Upper lobe of right lung (tissue), 1 donor: ENCODE results near the gene OBI1. TPM values are rescaled to one million over a fixed set of nuclear protein-coding genes. Genes with fewer than 3 reads are reported as not detected.

Source experiments
- ATAC-seq: fragments of 200-7000 bp; cut with Tn5 transposase; one replicate; pipeline ENCODE4 v1.9.1; 2020; ENCODE audit warnings: mild to moderate bottlenecking, moderate library complexity
- DNase-seq: peaks from one replicate; pipeline ENCODE4 v3.0.0-alpha.2; 2020
- H3K27ac ChIP-seq: fragments of 200-600 bp; one replicate; pipeline ENCODE4 v1.8.0; 2022
- H3K27me3 ChIP-seq: fragments of 200-600 bp; one replicate; pipeline ENCODE4 v1.8.0; 2022; ENCODE audit warnings: mild to moderate bottlenecking
- H3K36me3 ChIP-seq: fragments of 200-600 bp; one replicate; pipeline ENCODE4 v1.8.0; 2022
- H3K4me1 ChIP-seq: fragments of 200-600 bp; one replicate; pipeline ENCODE4 v1.8.0; 2022
- H3K4me3 ChIP-seq: fragments of 200-600 bp; one replicate; pipeline ENCODE4 v1.8.0; 2022; ENCODE audit warnings: mild to moderate bottlenecking
- H3K9me3 ChIP-seq: fragments of 200-600 bp; one replicate; pipeline ENCODE4 v1.8.0; 2022
- CTCF ChIP-seq: fragments of 200-600 bp; IDR thresholded peaks from one replicate; pipeline ENCODE4 v1.8.0; 2022; ENCODE audit warnings: antibody characterized with exemption
- intact Hi-C: fragments of 100-400 bp; cut with DNase I; formaldehyde crosslinking; loops from one replicate; pipeline ENCODE4 v1.11.0; 2022
- total RNA-seq: library from RNA; stranded (reverse); fragmentation: NEBNext Ultra II Directional; extraction: Animal tissue kit (Norgen Biotek cat#: 25700); gene quantifications from one replicate; pipeline ENCODE4 v1.2.1, GENCODE V29; 2021
- donor health status: DM: no; HTN: yes; CAD: no; lungs with severe emphysema.

Gene OBI1
- total RNA-seq, 1 donor from 2014 or later = 9.3 TPM

GRCh38 chr13:78608688-78609463, 50.1 kb downstream of the OBI1 start:
- H3K36me3 ChIP-seq = no peaks in the 10 kb centered on the region
- intact Hi-C loops = no loop called here
- TF ChIP-seq CTCF = no peak
- peaks cover 74% of the 10 kb centered on the region for H3K27me3 ChIP-seq
- no peak overlapping the region for H3K27ac ChIP-seq
- H3K4me3 ChIP-seq = peak overlapping the region; percentile 56
- H3K4me1 ChIP-seq = peaks cover 29% of the 10 kb centered on the region
- ATAC-seq (peak; percentile 21), DNase-seq (no peak)
- no peaks in the 10 kb centered on the region for H3K9me3 ChIP-seq

- ATAC-seq = no peak
- H3K9me3 ChIP-seq = no peaks in the 10 kb centered on the region
- peak overlapping the region; percentile 56 for H3K4me3 ChIP-seq
- no peak for TF ChIP-seq CTCF
- no peak for DNase-seq
- H3K36me3 ChIP-seq = no peaks in the 10 kb centered on the region
- no peak overlapping the region for H3K27ac ChIP-seq
- intact Hi-C loops = no loop called here
- peaks cover 33% of the 10 kb centered on the region for H3K4me1 ChIP-seq
- H3K27me3 ChIP-seq = peaks cover 80% of the 10 kb centered on the region
Observed at GRCh38 chr13:78608252-78608687, 50.7 kb downstream of the OBI1 start.

- no peak for DNase-seq
- no peaks in the 10 kb centered on the region for H3K36me3 ChIP-seq
- peak; percentile 14 for ATAC-seq
- H3K27ac ChIP-seq = no peak overlapping the region
- no peak overlapping the region for H3K4me3 ChIP-seq
- no peak for TF ChIP-seq CTCF
- intact Hi-C loops = no loop called here
- peaks cover 33% of the 10 kb centered on the region for H3K4me1 ChIP-seq
- H3K27me3 ChIP-seq = peaks cover 87% of the 10 kb centered on the region
- H3K9me3 ChIP-seq = no peaks in the 10 kb centered on the region
Observed at GRCh38 chr13:78607409-78608251, 51.3 kb downstream of the OBI1 start.

- no peak for DNase-seq
- H3K36me3 ChIP-seq = no peaks in the 10 kb centered on the region
- no peak for ATAC-seq
- H3K4me3 ChIP-seq = no peak overlapping the region
- H3K27ac ChIP-seq = no peak overlapping the region
- H3K27me3 ChIP-seq = peaks cover 90% of the 10 kb centered on the region
- peaks cover 33% of the 10 kb centered on the region for H3K4me1 ChIP-seq
- H3K9me3 ChIP-seq = no peaks in the 10 kb centered on the region
- no peak for TF ChIP-seq CTCF
- intact Hi-C loops = no loop called here
Observed at GRCh38 chr13:78606471-78607408, 52.2 kb downstream of the OBI1 start.
